T-cell (primary cell): Measurements from ENCODE around the gene LZTFL1. TPM values are rescaled to one million over a fixed set of nuclear protein-coding genes. Genes with fewer than 3 reads are reported as not detected.

ENCODE experiments used
- ATAC-seq, 4 experiments: fragments of 200-7000 bp in 3 of 4; fragments of 150-1000 bp in 1 of 4; cut with Tn5 transposase; replicated peaks in 1 of 4; 1 replicate in 3 of 4; 2 replicates in 1 of 4; pipeline ENCODE4 v1.10.0; 2021; ENCODE audit warnings: moderate library complexity in 3 of 4, mild to moderate bottlenecking in 2 of 4, moderate number of reproducible peaks in 1 of 4
- CTCF ChIA-PET, 2 donors: fragments of 300-600 bp; sonication (Branson Sonifier 250); formaldehyde crosslinking; loops; one replicate each; lab custom pipeline; 2022; ENCODE audit warnings: antibody characterized with exemption in 2 of 2; lab: Charles Lee
- POLR2A ChIA-PET, 2 donors: fragments of 300-600 bp; sonication (Branson Sonifier 250); formaldehyde crosslinking; loops; one replicate each; lab custom pipeline; 2022; ENCODE audit warnings: antibody characterized with exemption in 2 of 2; lab: Charles Lee
- DNase-seq, 35 experiments: peaks; one replicate each; pipeline versions ENCODE4 v3.0.0 to v3.0.0-alpha.2; 2013 to 2023
- H3K27ac ChIP-seq: one replicate; pipeline ENCODE4 v1.5.1; 2013; ENCODE audit warnings: low read length
- H3K27me3 ChIP-seq, 2 experiments: replicated peaks in 1 of 2; 1 replicate in 1 of 2; 2 replicates in 1 of 2; pipeline versions ENCODE4 v1.6.1 to v1.7.0; 2013; ENCODE audit warnings: low read length in 1 of 2, mixed read lengths in 1 of 2; ENCODE audit not compliant: control insufficient read depth in 2 of 2, insufficient read depth in 2 of 2; ENCODE audit errors: extremely low read depth in 1 of 2
- H3K36me3 ChIP-seq, 2 donors: 1 replicate in 1 of 2; 2 replicates in 1 of 2; pipeline versions ENCODE4 v1.6.1 to v1.7.0; 2013; ENCODE audit warnings: low read length in 1 of 2; ENCODE audit not compliant: control insufficient read depth in 2 of 2, insufficient read depth in 1 of 2; ENCODE audit errors: extremely low read depth in 1 of 2
- H3K4me1 ChIP-seq, 2 experiments: 1 replicate in 1 of 2; 2 replicates in 1 of 2; pipeline versions ENCODE4 v1.6.1 to v1.7.0; 2013; ENCODE audit warnings: low read length in 2 of 2, mixed read lengths in 1 of 2; ENCODE audit not compliant: insufficient read depth in 2 of 2, control insufficient read depth in 1 of 2; ENCODE audit errors: extremely low read depth in 1 of 2
- H3K4me3 ChIP-seq, 2 donors: 1 replicate in 1 of 2; 2 replicates in 1 of 2; pipeline versions ENCODE4 v1.5.1 to v1.7.0; 2013; ENCODE audit warnings: mild to moderate bottlenecking in 2 of 2, low read length in 1 of 2, moderate library complexity in 1 of 2; ENCODE audit not compliant: control insufficient read depth in 1 of 2; ENCODE audit errors: extremely low read depth in 1 of 2
- H3K9me3 ChIP-seq: 2 replicates; pipeline ENCODE4 v1.7.0; 2013
- H3K27ac Mint-ChIP-seq, 2 donors: one replicate each; pipeline ENCODE4 v1.8.0; 2020 to 2021; ENCODE audit warnings: mild to moderate bottlenecking in 2 of 2, mixed read lengths in 2 of 2
- H3K27me3 Mint-ChIP-seq, 2 donors: one replicate each; pipeline ENCODE4 v1.8.0; 2021 to 2022; ENCODE audit warnings: mixed read lengths in 2 of 2
- H3K36me3 Mint-ChIP-seq: one replicate; pipeline ENCODE4 v1.8.0; 2021; ENCODE audit warnings: mixed read lengths
- H3K4me1 Mint-ChIP-seq, 3 donors: one replicate each; pipeline ENCODE4 v1.8.0; 2020 to 2022; ENCODE audit warnings: mixed read lengths in 3 of 3, mild to moderate bottlenecking in 1 of 3
- H3K4me3 Mint-ChIP-seq, 3 donors: one replicate each; pipeline ENCODE4 v1.8.0; 2020 to 2022; ENCODE audit warnings: mild to moderate bottlenecking in 3 of 3, mixed read lengths in 3 of 3, moderate library complexity in 3 of 3
- H3K9me3 Mint-ChIP-seq, 3 donors: one replicate each; pipeline ENCODE4 v1.8.0; 2020 to 2022; ENCODE audit warnings: mixed read lengths in 3 of 3
- WGBS: methylation state at CpG from one replicate; pipeline ENCODE4 v1.1.5; 2013; ENCODE audit warnings: missing lambda C conversion rate; ENCODE audit not compliant: insufficient coverage; 5-methylcytosine and 5-hydroxymethylcytosine counted together
- total RNA-seq, 35 experiments: library from RNA in 6 of 35; stranded (reverse) in 6 of 35; fragments of 120-200 nt in 1 of 35; gene quantifications; one replicate each; pipeline versions ENCODE4 v1.2.1 to v1.2.4 and lab custom pipeline; 2013 to 2026

Gene LZTFL1
- total RNA-seq (10 to 100 TPM in 3 of 5 donors, 1 to 10 TPM in 2; 8.5 to 12.0 (median 11.1) TPM), total RNA-seq (lab: John Stamatoyannopoulos, UW) (9.6 to 36.4 (median 21.8) reads per million in 29 experiments)
- total RNA-seq (2013) = 14.4 TPM

- ChIA-PET CTCF (interaction anchor here (0.5 to 1.3 kb wide), 4 partner anchors 23 to 331 kb away, joined by 4 to 6 read pairs (median 5); no protein-coding TSS in a partner anchor), POLR2A (interaction anchor here (0.6 to 1.5 kb wide), 3 partner anchors 23 to 223 kb away, joined by 3 to 4 read pairs (median 4); no protein-coding TSS in a partner anchor)
- H3K27me3 Mint-ChIP-seq = peaks cover 0 to 3% of the 10 kb centered on the region in 2 donors
- Histone ChIP-seq H3K4me1 (peaks cover 13 to 17% of the 10 kb centered on the region in 2 experiments), H3K4me3 (peak within 1 kb of the TSS; percentile 75 to 84), H3K36me3 (no peaks in the 10 kb centered on the region), H3K27ac (peak within 1 kb of the TSS; percentile 75), H3K9me3 (no peaks in the 10 kb centered on the region), H3K27me3 (no peaks in the 10 kb centered on the region)
- 2% methylated on average over 47 of the region's 49 CpGs for WGBS
- H3K4me1 Mint-ChIP-seq = peaks cover 24 to 37% (median 27%) of the 10 kb centered on the region in 3 donors
- H3K9me3 Mint-ChIP-seq = no peaks in the 10 kb centered on the region
- peak within 1 kb of the TSS; percentile 92 for H3K27ac Mint-ChIP-seq
- H3K36me3 Mint-ChIP-seq = peaks cover 20% of the 10 kb centered on the region
- peak within 1 kb of the TSS; percentile 95 to 96 (median 96) for H3K4me3 Mint-ChIP-seq
- peak; percentile 90 to 96 (median 94) for ATAC-seq
- DNase-seq = peak; percentile 72 to 96 (median 87)
Observed at GRCh38 chr3:45841757-45842491, at the start of gene LZTFL1. Gene LZTFL1 (minus strand): TSS chr3:45842119. CDS start chr3:45841991, 128 bp downstream.

- Histone ChIP-seq H3K4me3 (peak overlapping the region; percentile 4 to 54), H3K27me3 (no peaks in the 10 kb centered on the region), H3K4me1 (peaks cover 10 to 69% of the 10 kb centered on the region in 2 experiments), H3K27ac (no peak overlapping the region), H3K36me3 (no peaks in the 10 kb centered on the region), H3K9me3 (no peaks in the 10 kb centered on the region)
- ChIA-PET POLR2A (no interaction called here), CTCF (no interaction called here)
- no CpG with 5 or more reads among the region's 3 CpGs for WGBS
- peak overlapping the region; percentile 34 to 51 (median 49) for H3K4me3 Mint-ChIP-seq
- H3K27me3 Mint-ChIP-seq = peaks cover 5 to 6% of the 10 kb centered on the region in 2 donors
- peak in 3 of 4 experiments; percentile 35 to 56 (median 47) for ATAC-seq
- peaks cover 49 to 65% (median 65%) of the 10 kb centered on the region in 3 donors for H3K4me1 Mint-ChIP-seq
- H3K9me3 Mint-ChIP-seq = no peaks in the 10 kb centered on the region
- no peak overlapping the region for H3K27ac Mint-ChIP-seq
- no peaks in the 10 kb centered on the region for H3K36me3 Mint-ChIP-seq
- peak in 23 of 35 experiments; percentile 19 to 61 (median 35) for DNase-seq
Observed at GRCh38 chr3:45890405-45890804, 48.5 kb upstream of the LZTFL1 start.

- WGBS = 80% methylated on average over 1 of the region's 4 CpGs
- Histone ChIP-seq H3K27ac (no peak overlapping the region), H3K4me3 (peak overlapping the region in 1 of 2 donors; percentile 33), H3K4me1 (peaks cover 10 to 68% of the 10 kb centered on the region in 2 experiments), H3K36me3 (no peaks in the 10 kb centered on the region), H3K27me3 (no peaks in the 10 kb centered on the region), H3K9me3 (no peaks in the 10 kb centered on the region)
- H3K36me3 Mint-ChIP-seq = no peaks in the 10 kb centered on the region
- ChIA-PET CTCF (interaction anchor here in 1 of 2 donors (0.5 to 0.6 kb wide), 2 partner anchors 45 to 275 kb away, joined by 3 read pairs; no protein-coding TSS in a partner anchor), POLR2A (interaction anchor here (0.6 to 0.7 kb wide), 2 partner anchors 160 to 482 kb away, joined by 3 read pairs; no protein-coding TSS in a partner anchor)
- peaks cover 6 to 12% of the 10 kb centered on the region in 2 donors for H3K27me3 Mint-ChIP-seq
- H3K4me1 Mint-ChIP-seq = peaks cover 49 to 68% (median 68%) of the 10 kb centered on the region in 3 donors
- DNase-seq = no peak
- H3K27ac Mint-ChIP-seq = no peak overlapping the region
- ATAC-seq = no peak
- H3K4me3 Mint-ChIP-seq = peak overlapping the region in 1 of 3 donors; percentile 35
- H3K9me3 Mint-ChIP-seq = no peaks in the 10 kb centered on the region
Observed at GRCh38 chr3:45889337-45889736, 47.4 kb upstream of the LZTFL1 start.

GRCh38 chr3:45887759-45888511, 46.0 kb upstream of the LZTFL1 start:
- Histone ChIP-seq H3K9me3 (no peaks in the 10 kb centered on the region), H3K4me1 (peaks cover 5 to 59% of the 10 kb centered on the region in 2 experiments), H3K27ac (no peak overlapping the region), H3K27me3 (no peaks in the 10 kb centered on the region), H3K4me3 (peak overlapping the region in 1 of 2 donors; percentile 42), H3K36me3 (no peaks in the 10 kb centered on the region)
- Mint-ChIP-seq H3K9me3 (no peaks in the 10 kb centered on the region), H3K27ac (peak overlapping the region in 1 of 2 donors; percentile 55), H3K27me3 (peaks cover 6 to 16% of the 10 kb centered on the region in 2 donors), H3K36me3 (no peaks in the 10 kb centered on the region), H3K4me3 (peak overlapping the region in 2 of 3 donors; percentile 9 to 62), H3K4me1 (peaks cover 36 to 56% (median 55%) of the 10 kb centered on the region in 3 donors)
- 81% methylated on average over 6 of the region's 7 CpGs for WGBS
- DNase-seq = no peak
- ChIA-PET CTCF (no interaction called here), POLR2A (interaction anchor here in 1 of 2 donors (1.0 kb wide), 1 partner anchor 16 kb away, joined by 4 read pairs; no protein-coding TSS in a partner anchor)
- no peak for ATAC-seq

- POLR2A ChIA-PET = interaction anchor here in 1 of 2 donors (1.0 kb wide), 1 partner anchor 15 kb away, joined by 4 read pairs; no protein-coding TSS in a partner anchor
- Histone ChIP-seq H3K4me1 (peaks cover 5 to 54% of the 10 kb centered on the region in 2 experiments), H3K9me3 (no peaks in the 10 kb centered on the region), H3K27me3 (no peaks in the 10 kb centered on the region), H3K4me3 (peak overlapping the region in 1 of 2 donors; percentile 42), H3K27ac (no peak overlapping the region), H3K36me3 (no peaks in the 10 kb centered on the region)
- Mint-ChIP-seq H3K27ac (peak overlapping the region in 1 of 2 donors; percentile 55), H3K36me3 (no peaks in the 10 kb centered on the region), H3K4me3 (peak overlapping the region in 1 of 3 donors; percentile 62), H3K27me3 (peaks cover 6 to 16% of the 10 kb centered on the region in 2 donors), H3K9me3 (no peaks in the 10 kb centered on the region), H3K4me1 (peaks cover 30 to 49% (median 48%) of the 10 kb centered on the region in 3 donors)
- DNase-seq = no peak
- WGBS = 66% methylated on average over 2 of the region's 4 CpGs
- ATAC-seq = no peak
- CTCF ChIA-PET = no interaction called here
Observed at GRCh38 chr3:45887285-45887684, 45.4 kb upstream of the LZTFL1 start.
